ENCODE measurements around the gene SLC16A2. TPM values are rescaled to one million over a fixed set of nuclear protein-coding genes. Genes with fewer than 3 reads are reported as not detected.

SLC16A2 gene
- total RNA-seq, 2 experiments from 2014 or later = 0.36 TPM

DNA sequence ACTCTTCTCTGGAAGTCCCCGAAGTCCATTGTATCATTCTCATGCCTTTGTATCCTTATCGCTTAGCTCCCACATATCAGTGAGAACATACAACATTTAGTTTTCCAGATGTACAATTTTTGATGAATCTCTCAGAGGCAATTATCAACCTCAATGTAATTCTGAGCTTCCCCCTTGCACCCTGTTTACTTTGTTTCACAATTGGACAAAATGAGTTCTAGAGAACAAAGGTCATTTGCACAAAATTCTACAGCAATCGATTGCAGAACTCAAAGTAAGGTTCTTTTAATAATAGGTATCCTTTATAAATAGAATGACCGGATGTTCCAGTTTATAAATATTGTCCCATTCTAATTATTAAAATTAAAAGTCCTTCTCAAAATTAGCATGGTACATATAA, 79.3 kb downstream of the SLC16A2 start:
- ChIA-PET POLR2A (no interaction called here), CTCF (no interaction called here)
- H3K4me1 Mint-ChIP-seq (ENCODE audit: low read depth) = no peaks in the 10 kb centered on the region
- no peaks in the 10 kb centered on the region for H3K36me3 Mint-ChIP-seq (ENCODE audit: low read depth)
- intact Hi-C loops (cut with micrococcal nuclease) = no loop called here
- DNase-seq (no peak), ATAC-seq (no peak)
- no peak overlapping the region for H3K27ac Mint-ChIP-seq
- no peak overlapping the region for H3K4me3 Mint-ChIP-seq
- no peaks in the 10 kb centered on the region for H3K27me3 Mint-ChIP-seq
- no peaks in the 10 kb centered on the region for H3K9me3 Mint-ChIP-seq
- TF ChIP-seq, protein P1, sequence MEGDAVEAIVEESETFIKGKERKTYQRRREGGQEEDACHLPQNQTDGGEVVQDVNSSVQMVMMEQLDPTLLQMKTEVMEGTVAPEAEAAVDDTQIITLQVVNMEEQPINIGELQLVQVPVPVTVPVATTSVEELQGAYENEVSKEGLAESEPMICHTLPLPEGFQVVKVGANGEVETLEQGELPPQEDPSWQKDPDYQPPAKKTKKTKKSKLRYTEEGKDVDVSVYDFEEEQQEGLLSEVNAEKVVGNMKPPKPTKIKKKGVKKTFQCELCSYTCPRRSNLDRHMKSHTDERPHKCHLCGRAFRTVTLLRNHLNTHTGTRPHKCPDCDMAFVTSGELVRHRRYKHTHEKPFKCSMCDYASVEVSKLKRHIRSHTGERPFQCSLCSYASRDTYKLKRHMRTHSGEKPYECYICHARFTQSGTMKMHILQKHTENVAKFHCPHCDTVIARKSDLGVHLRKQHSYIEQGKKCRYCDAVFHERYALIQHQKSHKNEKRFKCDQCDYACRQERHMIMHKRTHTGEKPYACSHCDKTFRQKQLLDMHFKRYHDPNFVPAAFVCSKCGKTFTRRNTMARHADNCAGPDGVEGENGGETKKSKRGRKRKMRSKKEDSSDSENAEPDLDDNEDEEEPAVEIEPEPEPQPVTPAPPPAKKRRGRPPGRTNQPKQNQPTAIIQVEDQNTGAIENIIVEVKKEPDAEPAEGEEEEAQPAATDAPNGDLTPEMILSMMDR (IDR thresholded peaks at IDR 0.05) = no peak

DNA sequence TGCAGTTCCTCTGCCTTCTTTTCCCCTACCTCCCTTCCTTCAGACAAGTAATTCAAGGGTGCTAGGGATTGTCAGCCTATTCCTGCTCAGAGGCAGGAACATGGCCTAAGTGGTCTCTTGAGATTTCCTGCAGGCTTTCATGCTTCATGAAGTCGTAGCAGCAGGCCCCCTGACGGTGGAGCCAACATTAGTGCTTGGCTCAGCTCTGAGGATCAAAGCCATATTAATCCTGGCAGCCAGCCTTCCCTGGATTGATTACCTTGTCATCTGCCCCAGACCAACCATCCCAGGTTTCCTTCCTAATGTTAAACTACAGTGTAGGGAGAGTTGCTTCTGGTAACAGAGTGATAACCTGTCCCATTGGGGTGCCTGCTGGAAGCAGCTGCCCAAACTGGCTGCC, 84.1 kb downstream of the SLC16A2 start:
- no peak for ATAC-seq
- TF ChIP-seq, protein P1 (IDR thresholded peaks at IDR 0.05) = no peak
- intact Hi-C loops (cut with micrococcal nuclease) = no loop called here
- H3K4me3 Mint-ChIP-seq = no peak overlapping the region
- POLR2A ChIA-PET = no interaction called here
- no peaks in the 10 kb centered on the region for H3K36me3 Mint-ChIP-seq (ENCODE audit: low read depth)
- no peaks in the 10 kb centered on the region for H3K27me3 Mint-ChIP-seq
- H3K4me1 Mint-ChIP-seq (ENCODE audit: low read depth) = no peaks in the 10 kb centered on the region
- H3K27ac Mint-ChIP-seq = no peak overlapping the region
- no peaks in the 10 kb centered on the region for H3K9me3 Mint-ChIP-seq
- no peak for DNase-seq
- CTCF ChIA-PET = no interaction called here

DNA sequence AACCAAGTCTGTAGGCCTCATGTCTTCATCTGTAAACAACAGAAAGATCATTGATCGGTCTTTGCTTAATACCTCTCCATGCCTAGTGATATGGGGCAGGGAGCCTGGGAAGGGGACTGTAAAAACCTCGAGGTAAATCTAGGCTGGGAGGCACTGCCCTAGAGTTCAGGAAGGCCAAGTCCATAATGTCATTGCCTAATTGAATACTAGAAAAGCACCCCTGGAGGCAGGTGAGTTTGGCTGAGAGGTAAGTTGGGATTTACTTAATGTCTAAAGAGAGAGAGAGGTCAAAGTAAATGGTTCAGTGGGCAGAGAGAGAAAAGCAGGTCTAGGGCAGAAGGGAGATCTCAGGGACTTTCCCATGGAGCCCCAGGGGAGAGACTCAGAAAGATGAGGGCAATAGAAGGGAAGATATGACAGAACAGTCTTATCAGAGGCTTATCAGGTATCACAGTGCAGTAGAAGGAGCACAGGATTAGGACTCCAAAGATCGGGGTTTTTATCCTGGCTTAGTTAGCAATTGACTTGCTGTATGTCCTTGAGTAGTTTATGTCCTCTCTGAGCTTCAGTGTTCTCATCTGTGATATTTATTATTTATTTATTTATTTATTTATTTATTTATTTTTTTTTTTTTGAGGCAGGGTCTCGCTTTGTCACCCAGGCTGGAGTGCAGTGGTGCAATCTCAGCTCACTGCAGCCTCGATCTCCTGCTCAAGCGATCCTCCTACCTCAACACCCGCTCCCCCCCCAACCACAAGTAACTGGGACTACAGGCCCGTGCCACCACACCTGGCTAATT, 85.2 kb downstream of the SLC16A2 start:
- intact Hi-C loops (cut with micrococcal nuclease) = no loop called here
- ATAC-seq = no peak

DNA sequence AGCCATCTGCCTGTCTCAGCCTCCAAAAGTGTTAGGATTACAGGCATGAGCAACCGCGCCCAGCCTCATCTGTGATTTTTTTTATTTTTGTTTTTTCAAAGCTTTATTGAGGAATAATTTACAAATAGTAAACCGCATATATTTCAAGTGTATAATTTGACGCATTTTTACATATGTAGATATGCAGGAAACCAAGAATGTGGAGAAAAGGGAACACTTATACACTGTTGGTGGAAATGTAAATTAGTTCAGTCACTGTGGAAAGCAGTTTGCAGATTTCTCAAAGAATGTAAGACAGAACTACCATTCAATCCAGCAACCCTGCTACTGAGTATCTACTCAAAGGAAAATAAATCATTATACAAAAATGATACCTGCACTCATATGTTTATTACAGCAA, 85.9 kb downstream of the SLC16A2 start:
- no peak for ATAC-seq
- Mint-ChIP-seq H3K9me3 (no peaks in the 10 kb centered on the region), H3K36me3 (ENCODE audit: low read depth) (no peaks in the 10 kb centered on the region), H3K4me1 (ENCODE audit: low read depth) (no peaks in the 10 kb centered on the region), H3K4me3 (no peak overlapping the region), H3K27ac (no peak overlapping the region), H3K27me3 (no peaks in the 10 kb centered on the region)
- ChIA-PET POLR2A (interaction anchor here (0.6 kb wide), 1 partner anchor 83 kb away, joined by 3 read pairs; no protein-coding TSS in a partner anchor), CTCF (no interaction called here)
- intact Hi-C loops (cut with micrococcal nuclease) = no loop called here
- no peak for DNase-seq
- TF ChIP-seq, protein P1 (IDR thresholded peaks at IDR 0.05) = no peak

More for the DNA sequence above, 85.2 kb downstream of the SLC16A2 start:
- Mint-ChIP-seq H3K36me3 (ENCODE audit: low read depth) (no peaks in the 10 kb centered on the region), H3K4me1 (ENCODE audit: low read depth) (no peaks in the 10 kb centered on the region), H3K27me3 (no peaks in the 10 kb centered on the region), H3K9me3 (no peaks in the 10 kb centered on the region), H3K4me3 (no peak overlapping the region), H3K27ac (no peak overlapping the region)
- CTCF ChIA-PET = no interaction called here
- POLR2A ChIA-PET = no interaction called here
- TF ChIP-seq, protein P1 (IDR thresholded peaks at IDR 0.05) = no peak
- DNase-seq = no peak

DNA sequence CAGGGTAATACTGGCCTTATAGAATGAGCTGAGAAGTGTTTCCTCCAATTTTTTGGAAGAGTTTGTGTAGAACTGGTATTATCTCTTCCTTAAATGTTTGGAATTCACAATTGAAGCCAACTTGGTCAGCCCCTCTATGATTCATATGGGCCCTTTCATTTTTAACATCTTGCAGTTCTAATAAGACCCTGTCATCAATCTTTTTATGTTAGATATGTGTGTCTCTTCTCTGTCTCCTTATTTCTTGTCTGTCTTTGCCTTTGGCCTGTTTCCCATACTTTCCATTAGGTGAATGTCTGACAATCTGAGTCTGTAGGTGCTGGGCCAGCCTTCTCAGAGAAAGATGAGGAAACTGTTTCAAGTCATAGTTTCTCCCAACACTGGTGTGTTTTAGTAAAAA, 88.7 kb downstream of the SLC16A2 start:
- CTCF ChIA-PET = no interaction called here
- H3K4me3 Mint-ChIP-seq = no peak overlapping the region
- H3K27me3 Mint-ChIP-seq = no peaks in the 10 kb centered on the region
- no peaks in the 10 kb centered on the region for H3K9me3 Mint-ChIP-seq
- intact Hi-C loops (cut with micrococcal nuclease) = no loop called here
- DNase-seq = no peak
- TF ChIP-seq, protein P1 (IDR thresholded peaks at IDR 0.05) = no peak
- POLR2A ChIA-PET = no interaction called here
- no peak overlapping the region for H3K27ac Mint-ChIP-seq
- H3K4me1 Mint-ChIP-seq (ENCODE audit: low read depth) = no peaks in the 10 kb centered on the region
- no peaks in the 10 kb centered on the region for H3K36me3 Mint-ChIP-seq (ENCODE audit: low read depth)
- ATAC-seq = no peak

Measured in activated CD8-positive, alpha-beta T cell treated with anti-CD3 and anti-CD28 coated beads for 36 hours (primary cell).